Omental fat pad (tissue), 4 donors: ENCODE measurements around the gene NYAP1. TPM values are rescaled to one million over a fixed set of nuclear protein-coding genes. Genes with fewer than 3 reads are reported as not detected.
"Not testable (repeated sequence)": the region's sequence is repeated elsewhere in the genome, so short reads cannot be mapped to it uniquely, and the experiment has no call there.

Experiments
- ATAC-seq: fragments of 150-250 bp; one replicate; pipeline ENCODE4 v1.9.1; 2016; ENCODE audit warnings: mild to moderate bottlenecking, moderate library complexity; ENCODE audit not compliant: low FRiP score
- DNase-seq: peaks from one replicate; pipeline ENCODE4 v3.0.0-alpha.2; 2019; ENCODE audit warnings: low spot score
- small RNA-seq: library from RNA; depleted of rRNA; stranded (forward); fragments of <200 nt; gene quantifications from one replicate; pipeline ENCODE3, GENCODE V24; 2016
- total RNA-seq, 4 donors: library from RNA; depleted of rRNA; stranded (reverse); fragments of >200 nt; gene quantifications; one replicate each; pipeline ENCODE4 v1.1.0, GENCODE V29; 2016
- TF ChIP-seq, protein P1 (sequence below), 3 donors: fragments of 450-650 bp; IDR thresholded peaks; one replicate each; pipeline ENCODE4 v1.5.1; 2016 to 2017; ENCODE audit warnings: antibody characterized with exemption in 3 of 3, mild to moderate bottlenecking in 3 of 3, moderate library complexity in 2 of 3

The NYAP1 gene
- total RNA-seq, 4 donors from 2014 or later: 0.63 to 3.6 (median 2.1) TPM

- ATAC-seq: peak; percentile 100
- TF ChIP-seq, protein P1, sequence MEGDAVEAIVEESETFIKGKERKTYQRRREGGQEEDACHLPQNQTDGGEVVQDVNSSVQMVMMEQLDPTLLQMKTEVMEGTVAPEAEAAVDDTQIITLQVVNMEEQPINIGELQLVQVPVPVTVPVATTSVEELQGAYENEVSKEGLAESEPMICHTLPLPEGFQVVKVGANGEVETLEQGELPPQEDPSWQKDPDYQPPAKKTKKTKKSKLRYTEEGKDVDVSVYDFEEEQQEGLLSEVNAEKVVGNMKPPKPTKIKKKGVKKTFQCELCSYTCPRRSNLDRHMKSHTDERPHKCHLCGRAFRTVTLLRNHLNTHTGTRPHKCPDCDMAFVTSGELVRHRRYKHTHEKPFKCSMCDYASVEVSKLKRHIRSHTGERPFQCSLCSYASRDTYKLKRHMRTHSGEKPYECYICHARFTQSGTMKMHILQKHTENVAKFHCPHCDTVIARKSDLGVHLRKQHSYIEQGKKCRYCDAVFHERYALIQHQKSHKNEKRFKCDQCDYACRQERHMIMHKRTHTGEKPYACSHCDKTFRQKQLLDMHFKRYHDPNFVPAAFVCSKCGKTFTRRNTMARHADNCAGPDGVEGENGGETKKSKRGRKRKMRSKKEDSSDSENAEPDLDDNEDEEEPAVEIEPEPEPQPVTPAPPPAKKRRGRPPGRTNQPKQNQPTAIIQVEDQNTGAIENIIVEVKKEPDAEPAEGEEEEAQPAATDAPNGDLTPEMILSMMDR (IDR thresholded peaks at IDR 0.05): no peak
- peak; percentile 99 for DNase-seq
Measured at GRCh38 chr7:100538654-100539435, 55.1 kb downstream of the NYAP1 start, which contains the start of gene AGFG2. AGFG2 (plus strand) TSS chr7:100539203; CDS start chr7:100539347, 144 bp downstream.

DNA sequence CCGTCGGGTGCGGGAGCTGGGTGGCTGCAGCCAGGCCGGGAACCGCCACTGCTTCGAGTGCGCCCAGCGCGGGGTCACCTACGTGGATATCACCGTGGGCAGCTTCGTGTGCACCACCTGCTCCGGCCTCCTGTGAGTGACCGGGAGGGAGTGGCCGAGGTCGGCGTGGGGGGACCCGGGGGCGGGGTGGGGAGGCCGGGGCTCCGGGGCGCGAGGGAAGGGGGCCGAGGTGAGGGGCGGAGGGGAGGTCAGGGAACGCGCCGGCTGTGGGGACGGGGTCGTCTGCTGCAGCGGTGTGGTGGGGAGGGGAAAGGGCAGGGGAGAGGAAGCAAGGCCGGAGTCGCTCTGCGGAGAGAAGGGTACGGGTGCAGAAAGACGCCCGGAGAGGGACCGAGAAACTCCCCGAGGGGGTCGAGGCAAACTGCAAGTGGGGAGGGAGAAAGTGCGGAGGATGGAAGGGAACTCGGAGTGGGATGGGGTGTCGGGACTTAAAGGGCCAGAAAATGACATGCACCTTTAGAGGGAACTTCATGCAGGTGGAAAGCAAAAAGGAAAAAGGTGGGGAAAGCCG, 55.8 kb downstream of the NYAP1 start:
- ATAC-seq: no peak
- DNase-seq: no peak
- TF ChIP-seq, protein P1 (IDR thresholded peaks at IDR 0.05): no peak

DNA sequence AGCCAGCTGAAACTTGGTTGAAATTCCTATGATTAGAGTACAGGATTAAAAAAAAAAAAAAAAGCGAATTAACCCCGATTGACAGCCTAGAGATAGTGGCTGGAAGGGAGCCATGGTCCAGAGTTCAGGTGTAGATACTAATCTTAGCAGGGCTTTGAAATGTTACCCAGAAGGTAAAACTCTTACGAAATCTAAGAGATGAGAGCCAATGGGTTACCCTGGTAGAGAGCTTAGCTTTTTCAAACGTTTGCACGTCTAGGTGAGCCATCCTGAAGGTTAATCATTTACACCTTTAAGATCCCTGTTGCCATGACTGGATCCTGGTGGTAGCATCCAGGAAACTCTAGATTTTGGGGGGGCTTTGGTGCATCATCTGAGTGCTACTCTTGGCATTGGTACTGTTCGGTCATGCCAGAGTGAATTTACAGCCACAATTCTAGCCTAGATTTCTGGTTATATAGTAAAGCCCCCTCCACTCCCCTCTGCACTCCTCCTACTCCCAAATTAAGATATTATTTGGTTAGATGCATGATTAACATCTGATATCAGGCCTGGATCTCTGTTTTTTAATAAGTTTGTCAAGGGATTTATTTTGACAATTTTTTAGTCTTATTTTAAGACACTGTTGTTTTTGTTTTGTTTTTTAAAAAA, 56.5 kb downstream of the NYAP1 start:
- TF ChIP-seq, protein P1 (IDR thresholded peaks at IDR 0.05): no peak
- DNase-seq (no peak), ATAC-seq (no peak)

DNA sequence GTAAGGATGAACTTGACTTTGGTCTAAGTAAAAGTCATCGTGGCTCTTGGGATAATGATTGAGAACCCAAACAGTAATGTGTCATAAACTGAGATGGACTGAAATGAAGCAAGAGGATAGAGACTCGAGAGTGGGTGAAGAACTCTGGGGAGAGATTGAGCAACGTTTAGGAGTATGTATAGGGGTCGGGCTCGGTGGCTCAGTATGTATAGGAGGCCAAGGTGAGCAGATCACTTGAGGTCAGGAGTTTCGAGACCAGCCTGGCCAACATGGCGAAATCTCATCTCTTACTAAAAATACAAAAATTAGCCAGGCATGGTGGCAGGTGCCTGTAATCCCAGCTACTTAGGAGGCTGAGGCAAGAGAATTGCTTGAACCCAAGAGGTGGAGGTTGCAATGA, 57.6 kb downstream of the NYAP1 start:
- DNase-seq, ATAC-seq: not testable (repeated sequence)

- ATAC-seq (no peak), DNase-seq (no peak)
- TF ChIP-seq, protein P1 (IDR thresholded peaks at IDR 0.05): no peak
Measured at GRCh38 chr7:100543586-100543985, 59.9 kb downstream of the NYAP1 start.

DNA sequence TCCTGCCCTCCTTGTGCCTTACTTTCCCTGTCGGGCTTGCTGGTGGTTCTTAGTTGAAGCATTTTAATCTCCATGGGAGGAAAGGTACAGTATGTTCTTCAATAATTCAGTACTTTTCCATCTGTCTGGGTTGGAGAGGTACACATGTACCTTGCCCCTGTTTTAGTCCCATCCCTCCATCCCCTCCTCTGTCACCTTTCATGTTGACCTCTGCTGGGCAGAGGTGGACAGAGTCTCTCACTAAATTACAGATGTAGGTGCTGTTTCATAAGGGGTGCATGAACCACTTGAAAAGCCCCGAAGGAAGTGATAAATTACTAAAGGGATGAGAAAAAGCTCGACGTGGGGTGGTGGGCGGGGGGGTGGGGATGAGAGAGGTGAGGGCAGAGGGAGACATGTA, 60.7 kb downstream of the NYAP1 start:
- TF ChIP-seq, protein P1 (IDR thresholded peaks at IDR 0.05): no peak
- no peak for DNase-seq
- ATAC-seq: no peak

Small RNA genes lying within 50 kb of the gene (small RNA-seq; reads per million reads assigned to genes)
- gene RN7SL416P: not detected

Other genes with a start within 250 kb of the NYAP1 start
- not detected for gene SPDYE3, start 176.2 kb upstream of the NYAP1 start, total RNA-seq
- gene PILRB, start 125.8 kb upstream of the NYAP1 start, total RNA-seq: 10 to 100 TPM; 25.0 to 83.5 (median 36.9) TPM
- gene PILRA, start 110.4 kb upstream of the NYAP1 start, total RNA-seq: 10 to 100 TPM in 2 of 4 donors, 1 to 10 TPM in 2; 8.6 to 36.9 (median 13.4) TPM
- 1 to 10 TPM; 2.8 to 5.8 (median 3.6) TPM for gene ZCWPW1, start 55.2 kb upstream of the NYAP1 start, total RNA-seq
- gene MEPCE, start 54.1 kb upstream of the NYAP1 start, total RNA-seq: 10 to 100 TPM; 23.6 to 49.5 (median 36.6) TPM
- gene PPP1R35, start 47.4 kb upstream of the NYAP1 start, total RNA-seq: 10 to 100 TPM in 3 of 4 donors, 1 to 10 TPM in 1; 6.1 to 22.2 (median 17.7) TPM
- gene SPACDR, start 19.7 kb upstream of the NYAP1 start, total RNA-seq: 1 to 10 TPM in 1 of 4 donors, under 1 TPM in 1, not detected in 2; 0.84 to 1.3 TPM
- 10 to 100 TPM; 15.6 to 36.4 (median 21.4) TPM for gene TSC22D4, start 4.7 kb upstream of the NYAP1 start, total RNA-seq
- gene AGFG2, start 55.3 kb downstream of the NYAP1 start, total RNA-seq: 10 to 100 TPM; 10.6 to 45.0 (median 21.3) TPM
- gene SAP25, start 90.0 kb downstream of the NYAP1 start, total RNA-seq: 1 to 10 TPM in 3 of 4 donors, not detected in 1; 1.1 to 4.7 (median 1.7) TPM
- gene LRCH4, start 102.2 kb downstream of the NYAP1 start, total RNA-seq: 100 to 1,000 TPM in 1 of 4 donors, 10 to 100 TPM in 3; 51.8 to 108 (median 55.7) TPM
- gene FBXO24, start 102.4 kb downstream of the NYAP1 start, total RNA-seq: under 1 TPM in 1 of 4 donors, not detected in 3; 0.36 TPM
- gene PCOLCE, start 118.4 kb downstream of the NYAP1 start, total RNA-seq: 10 to 100 TPM; 20.6 to 87.2 (median 40.5) TPM
- gene MOSPD3, start 128.6 kb downstream of the NYAP1 start, total RNA-seq: 1 to 10 TPM; 5.4 to 8.9 (median 7.2) TPM
- gene TFR2, start 157.6 kb downstream of the NYAP1 start, total RNA-seq: under 1 TPM in 1 of 4 donors, not detected in 3; 0.60 TPM
- gene ACTL6B, start 172.5 kb downstream of the NYAP1 start, total RNA-seq: not detected
- 100 to 1,000 TPM; 145 to 245 (median 203) TPM for gene GNB2, start 189.8 kb downstream of the NYAP1 start, total RNA-seq
- gene GIGYF1, start 210.3 kb downstream of the NYAP1 start, total RNA-seq: 10 to 100 TPM; 17.7 to 44.0 (median 19.4) TPM
- gene POP7, start 222.2 kb downstream of the NYAP1 start, total RNA-seq: 10 to 100 TPM; 17.5 to 39.9 (median 19.4) TPM
- gene EPO, start 236.5 kb downstream of the NYAP1 start, total RNA-seq: not detected
- not detected for gene ZAN, start 249.7 kb downstream of the NYAP1 start, total RNA-seq